ENCODE data around the gene NENF.
A peak's percentile ranks its signal among the peaks of the same experiment; 100 is the strongest.

NENF gene

DNA sequence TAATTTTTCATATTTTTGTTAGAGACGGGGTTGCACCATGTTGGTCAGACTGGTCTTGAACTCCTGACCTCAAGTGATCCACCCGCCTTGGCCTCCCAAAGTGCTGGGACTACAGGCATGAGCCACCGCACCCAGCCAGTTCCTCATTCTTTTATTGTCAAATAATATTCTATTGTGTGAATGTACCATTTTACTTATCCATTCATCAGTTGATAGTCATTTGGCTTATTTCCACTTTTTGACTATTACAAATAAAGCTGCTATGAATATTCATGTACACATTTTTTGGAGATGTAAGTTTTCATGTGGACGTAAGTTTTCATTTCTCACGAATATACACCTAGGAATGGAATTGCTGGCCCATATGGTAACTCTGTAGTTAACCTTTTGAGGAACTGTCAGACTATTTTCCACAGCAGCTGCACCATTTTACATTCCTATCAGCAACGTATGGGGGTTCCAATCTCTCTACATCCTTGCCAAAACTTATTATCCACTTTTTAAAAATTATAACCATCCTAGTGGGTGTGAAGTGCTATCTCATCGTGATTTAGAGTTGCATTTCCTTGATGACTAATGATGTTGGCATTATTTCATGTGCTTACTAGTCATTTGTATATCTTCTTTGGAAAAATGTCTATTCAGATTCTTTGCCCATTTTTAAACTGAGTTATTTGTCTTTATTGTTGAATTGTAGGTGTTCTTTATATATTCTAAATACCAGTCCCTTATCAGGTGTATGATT, 30.7 kb upstream of the NENF start:
- Histone ChIP-seq H3K36me3 (ENCODE audit: insufficient read depth, low read length) (peaks cover 40% of the 10 kb centered on the region), H3K27me3 (ENCODE audit: insufficient read depth, low read length, poor library complexity, severe bottlenecking) (no peaks in the 10 kb centered on the region), H3F3A (ENCODE audit: low read depth) (0 out of 2 replicates have a peak, but pooled peaks cover 4% of the 10 kb centered on the region), H3K4me2 (ENCODE audit: low read depth, low read length, poor library complexity, severe bottlenecking) (no peak overlapping the region), H4K20me1 (ENCODE audit: insufficient read depth, low read length, poor library complexity, severe bottlenecking) (no peaks in the 10 kb centered on the region), H3K79me2 (ENCODE audit: insufficient read depth, low read length) (peaks cover 13% of the 10 kb centered on the region), H3K4me3 (ENCODE audit: low read length, poor library complexity, severe bottlenecking) (no peak overlapping the region), H3K9ac (ENCODE audit: low read depth, low read length, poor library complexity, severe bottlenecking) (no peak overlapping the region), H3K9me2 (replicated peaks; ENCODE audit: low read depth, low read length) (no peaks in the 10 kb centered on the region), H2AFZ (ENCODE audit: low read length) (no peak overlapping the region), H3K9me3 (ENCODE audit: insufficient read depth, low read depth, low read length) (peaks cover 2% of the 10 kb centered on the region), H3K4me1 (ENCODE audit: insufficient read depth, low read length, poor library complexity, severe bottlenecking) (no peaks in the 10 kb centered on the region)
- TF ChIP-seq EZH2phosphoT487 (IDR thresholded peaks at IDR 0.05; ENCODE audit: borderline replicate concordance), result no peak
- TF ChIP-seq, protein P1, sequence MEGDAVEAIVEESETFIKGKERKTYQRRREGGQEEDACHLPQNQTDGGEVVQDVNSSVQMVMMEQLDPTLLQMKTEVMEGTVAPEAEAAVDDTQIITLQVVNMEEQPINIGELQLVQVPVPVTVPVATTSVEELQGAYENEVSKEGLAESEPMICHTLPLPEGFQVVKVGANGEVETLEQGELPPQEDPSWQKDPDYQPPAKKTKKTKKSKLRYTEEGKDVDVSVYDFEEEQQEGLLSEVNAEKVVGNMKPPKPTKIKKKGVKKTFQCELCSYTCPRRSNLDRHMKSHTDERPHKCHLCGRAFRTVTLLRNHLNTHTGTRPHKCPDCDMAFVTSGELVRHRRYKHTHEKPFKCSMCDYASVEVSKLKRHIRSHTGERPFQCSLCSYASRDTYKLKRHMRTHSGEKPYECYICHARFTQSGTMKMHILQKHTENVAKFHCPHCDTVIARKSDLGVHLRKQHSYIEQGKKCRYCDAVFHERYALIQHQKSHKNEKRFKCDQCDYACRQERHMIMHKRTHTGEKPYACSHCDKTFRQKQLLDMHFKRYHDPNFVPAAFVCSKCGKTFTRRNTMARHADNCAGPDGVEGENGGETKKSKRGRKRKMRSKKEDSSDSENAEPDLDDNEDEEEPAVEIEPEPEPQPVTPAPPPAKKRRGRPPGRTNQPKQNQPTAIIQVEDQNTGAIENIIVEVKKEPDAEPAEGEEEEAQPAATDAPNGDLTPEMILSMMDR (conservative IDR thresholded peaks at IDR 0.05; ENCODE audit: low read length), result no peak

DNA sequence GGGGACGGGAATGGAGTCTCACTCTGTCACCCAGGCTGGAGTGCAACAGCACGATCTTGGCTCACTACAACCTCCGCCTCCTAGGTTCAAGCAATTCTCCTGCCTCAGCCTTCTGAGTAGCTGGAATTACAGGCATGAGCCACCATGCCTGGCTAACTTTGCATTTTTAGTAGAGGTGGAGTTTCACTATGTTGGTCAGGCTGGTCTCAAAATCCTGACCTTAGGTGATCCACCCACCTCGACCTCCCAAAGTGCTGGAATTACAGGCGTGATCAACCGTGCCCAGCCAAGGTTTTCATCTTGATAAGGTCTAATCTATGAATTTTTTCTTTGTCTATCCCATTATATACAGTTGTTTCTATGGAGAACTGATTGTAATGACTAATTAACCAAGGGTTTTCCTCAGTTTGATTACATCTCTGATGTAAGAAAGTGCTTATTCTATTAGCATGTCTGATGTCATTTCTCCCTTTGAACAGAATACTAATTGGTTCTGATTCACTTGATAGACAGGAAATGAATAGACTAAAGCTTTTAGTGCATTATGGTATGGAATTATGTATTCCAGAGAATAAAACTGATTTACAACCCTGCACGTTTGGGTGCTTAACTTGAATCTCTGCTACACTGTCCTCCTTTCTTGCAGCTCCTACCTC, 29.9 kb upstream of the NENF start:
- no peaks in the 10 kb centered on the region for H3K9me3 ChIP-seq (ENCODE audit: insufficient read depth, low read depth, low read length)
- peaks cover 39% of the 10 kb centered on the region for H3K36me3 ChIP-seq (ENCODE audit: insufficient read depth, low read length)
- no peak overlapping the region for H3K4me2 ChIP-seq (ENCODE audit: low read depth, low read length, poor library complexity, severe bottlenecking)
- no peaks in the 10 kb centered on the region for H4K20me1 ChIP-seq (ENCODE audit: insufficient read depth, low read length, poor library complexity, severe bottlenecking)
- no peak overlapping the region for H3K9ac ChIP-seq (ENCODE audit: low read depth, low read length, poor library complexity, severe bottlenecking)
- no peaks in the 10 kb centered on the region for H3K4me1 ChIP-seq (ENCODE audit: insufficient read depth, low read length, poor library complexity, severe bottlenecking)
- no peak overlapping the region for H2AFZ ChIP-seq (ENCODE audit: low read length)
- H3K79me2 ChIP-seq (ENCODE audit: insufficient read depth, low read length), result peaks cover 10% of the 10 kb centered on the region
- H3K9me2 ChIP-seq (replicated peaks; ENCODE audit: low read depth, low read length), result no peaks in the 10 kb centered on the region
- no peak for TF ChIP-seq EZH2phosphoT487 (IDR thresholded peaks at IDR 0.05; ENCODE audit: borderline replicate concordance)
- TF ChIP-seq, protein P1 (conservative IDR thresholded peaks at IDR 0.05; ENCODE audit: low read length), result no peak
- H3K4me3 ChIP-seq (ENCODE audit: low read length, poor library complexity, severe bottlenecking), result no peak overlapping the region
- no peaks in the 10 kb centered on the region for H3K27me3 ChIP-seq (ENCODE audit: insufficient read depth, low read length, poor library complexity, severe bottlenecking)
- H3F3A ChIP-seq (ENCODE audit: low read depth), result 0 out of 2 replicates have a peak, but pooled peaks cover 2% of the 10 kb centered on the region

DNA sequence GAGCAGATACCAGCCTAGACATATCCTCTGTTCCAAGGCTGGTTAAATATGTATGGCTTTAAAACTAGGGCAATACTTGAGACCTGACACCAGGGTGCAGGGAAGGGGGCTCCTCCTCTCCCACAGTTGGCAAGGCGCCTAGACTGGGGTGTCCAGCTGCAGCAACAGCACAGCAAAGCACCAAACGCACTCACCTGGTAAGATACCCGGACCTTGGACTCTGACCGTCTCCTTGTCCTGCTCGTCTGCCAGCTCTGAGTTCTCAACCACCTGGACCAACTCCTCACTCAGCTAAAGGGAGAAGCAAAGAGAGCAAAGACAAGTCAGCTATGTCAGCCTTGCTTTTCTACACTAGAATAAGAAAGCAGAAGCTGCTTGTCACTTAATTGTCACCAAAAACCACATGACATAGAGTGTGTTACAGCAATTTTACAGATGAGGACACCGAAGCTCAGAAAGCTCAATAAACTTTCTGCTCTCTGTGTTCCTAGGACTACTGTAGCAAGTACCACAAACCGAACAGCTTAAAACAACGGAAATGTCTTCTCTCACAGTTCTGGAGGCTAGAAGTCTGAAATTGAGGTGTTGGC, 22.4 kb upstream of the NENF start:
- H3K27me3 ChIP-seq (ENCODE audit: insufficient read depth, low read length, poor library complexity, severe bottlenecking), result no peaks in the 10 kb centered on the region
- no peaks in the 10 kb centered on the region for H3K9me3 ChIP-seq (ENCODE audit: insufficient read depth, low read depth, low read length)
- TF ChIP-seq, protein P1 (conservative IDR thresholded peaks at IDR 0.05; ENCODE audit: low read length), result no peak
- TF ChIP-seq EZH2phosphoT487 (IDR thresholded peaks at IDR 0.05; ENCODE audit: borderline replicate concordance), result no peak
- H2AFZ ChIP-seq (ENCODE audit: low read length), result no peak overlapping the region
- H3K9me2 ChIP-seq (replicated peaks; ENCODE audit: low read depth, low read length), result no peaks in the 10 kb centered on the region
- peaks cover 47% of the 10 kb centered on the region for H3K79me2 ChIP-seq (ENCODE audit: insufficient read depth, low read length)
- peak overlapping the region; percentile 82 for H3K4me3 ChIP-seq (ENCODE audit: low read length, poor library complexity, severe bottlenecking)
- H3F3A ChIP-seq (ENCODE audit: low read depth), result 0 out of 2 replicates have a peak, but pooled peaks cover 2% of the 10 kb centered on the region
- peaks cover 9% of the 10 kb centered on the region for H4K20me1 ChIP-seq (ENCODE audit: insufficient read depth, low read length, poor library complexity, severe bottlenecking)
- H3K4me1 ChIP-seq (ENCODE audit: insufficient read depth, low read length, poor library complexity, severe bottlenecking), result peaks cover 46% of the 10 kb centered on the region
- H3K36me3 ChIP-seq (ENCODE audit: insufficient read depth, low read length), result peaks cover 50% of the 10 kb centered on the region; the same call in 1 of the 2 replicates
- no peak overlapping the region for H3K9ac ChIP-seq (ENCODE audit: low read depth, low read length, poor library complexity, severe bottlenecking)
- peak overlapping the region; percentile 99 for H3K4me2 ChIP-seq (ENCODE audit: low read depth, low read length, poor library complexity, severe bottlenecking)
